OCI-LY1 (cell line): Measurements from ENCODE around the gene WIF1.

Experiments
- H2AFZ ChIP-seq: fragments of 200-600 bp; sonication (generic), shearing (Covaris generic); 2 replicates; pipeline ENCODE4 v1.6.0; 2014; ENCODE audit warnings: antibody characterized with exemption, mild to moderate bottlenecking, low read length
- H3F3A ChIP-seq: fragments of 200-600 bp; sonication (generic), shearing (Covaris generic); 2 replicates; pipeline ENCODE4 v1.6.0; 2014; ENCODE audit warnings: mild to moderate bottlenecking, antibody characterized with exemption, low read length, moderate library complexity; ENCODE audit not compliant: insufficient read depth
- H3K27ac ChIP-seq: fragments of 200-600 bp; sonication (generic); 2 replicates; pipeline ENCODE4 v1.5.1; 2014; ENCODE audit warnings: low read length, mixed run types, mild to moderate bottlenecking, low read depth; ENCODE audit not compliant: poor library complexity, severe bottlenecking
- H3K27me3 ChIP-seq: fragments of 200-600 bp; sonication (generic); 2 replicates; pipeline ENCODE4 v1.6.0; 2014; ENCODE audit warnings: antibody characterized with exemption, mild to moderate bottlenecking, low read length, moderate library complexity; ENCODE audit not compliant: insufficient read depth
- H3K36me3 ChIP-seq: fragments of 200-600 bp; sonication (generic); 2 replicates; pipeline ENCODE4 v1.6.1; 2014; ENCODE audit warnings: mild to moderate bottlenecking, antibody characterized with exemption, low read length, moderate library complexity, mixed read lengths; ENCODE audit not compliant: insufficient read depth
- H3K4me1 ChIP-seq: fragments of 200-600 bp; sonication (generic); 2 replicates; pipeline ENCODE4 v1.5.1; 2014; ENCODE audit warnings: mild to moderate bottlenecking, low read length, moderate library complexity; ENCODE audit not compliant: insufficient read depth, severe bottlenecking
- H3K4me2 ChIP-seq: fragments of 200-600 bp; sonication (generic), shearing (Covaris generic); 2 replicates; pipeline ENCODE4 v1.6.1; 2014; ENCODE audit warnings: low read length
- H3K4me3 ChIP-seq: fragments of 200-600 bp; sonication (generic); 2 replicates; pipeline ENCODE4 v1.5.1; 2014; ENCODE audit warnings: low read length, low read depth, mild to moderate bottlenecking, mixed read lengths; ENCODE audit not compliant: poor library complexity, severe bottlenecking
- H3K79me2 ChIP-seq: fragments of 200-600 bp; shearing (Covaris generic); 2 replicates; pipeline ENCODE4 v1.6.1; 2016; ENCODE audit warnings: mixed run types, low read length, mixed read lengths; ENCODE audit not compliant: insufficient read depth
- H3K9ac ChIP-seq: fragments of 200-600 bp; sonication (generic), shearing (Covaris generic); 2 replicates; pipeline ENCODE4 v1.6.1; 2014; ENCODE audit warnings: mild to moderate bottlenecking, low read length, mixed read lengths
- H3K9me2 ChIP-seq: fragments of 200-600 bp; sonication (generic), shearing (Covaris generic); 2 replicates; pipeline ENCODE4 v1.6.1; 2014; ENCODE audit warnings: low read depth, mild to moderate bottlenecking, low read length, mixed read lengths
- H3K9me3 ChIP-seq: fragments of 200-600 bp; shearing (Covaris generic); 2 replicates; pipeline ENCODE4 v1.6.1; 2014; ENCODE audit warnings: low read length, mixed read lengths
- H4K20me1 ChIP-seq: fragments of 200-600 bp; sonication (generic), shearing (Covaris generic); 2 replicates; pipeline ENCODE4 v1.6.0; 2016; ENCODE audit warnings: mild to moderate bottlenecking, low read length; ENCODE audit not compliant: insufficient read depth
- CTCF ChIP-seq: fragments of 200-600 bp; sonication (generic), shearing (Covaris generic); IDR thresholded peaks from 2 replicates; pipeline ENCODE4 v1.5.1; 2017; ENCODE audit warnings: mild to moderate bottlenecking, antibody characterized with exemption, low read length, moderate library complexity, mixed read lengths
- EZH2 ChIP-seq: fragments of 200-600 bp; sonication (generic), shearing (Covaris generic); IDR thresholded peaks from 2 replicates; pipeline ENCODE4 v1.8.0; 2017; ENCODE audit warnings: borderline replicate concordance, mixed run types, mild to moderate bottlenecking, antibody characterized with exemption, low read length, moderate library complexity, mixed read lengths

WIF1 gene

GRCh38 chr12:65083581-65083980 is 37.5 kb downstream of the WIF1 start:
- TF ChIP-seq EZH2 (no peak), CTCF (no peak)
- H4K20me1 ChIP-seq: no peaks in the 10 kb centered on the region
- no peaks in the 10 kb centered on the region for H3K36me3 ChIP-seq
- no peak overlapping the region for H2AFZ ChIP-seq
- no peaks in the 10 kb centered on the region for H3F3A ChIP-seq
- no peaks in the 10 kb centered on the region for H3K4me1 ChIP-seq
- H3K4me2 ChIP-seq: no peak overlapping the region
- no peaks in the 10 kb centered on the region for H3K27me3 ChIP-seq
- no peaks in the 10 kb centered on the region for H3K9me3 ChIP-seq
- H3K27ac ChIP-seq: no peak overlapping the region
- H3K79me2 ChIP-seq: no peaks in the 10 kb centered on the region
- H3K4me3 ChIP-seq: no peak overlapping the region
- H3K9me2 ChIP-seq: no peaks in the 10 kb centered on the region
- H3K9ac ChIP-seq: no peak overlapping the region

GRCh38 chr12:65082406-65082805 is 38.7 kb downstream of the WIF1 start:
- Histone ChIP-seq H3K27ac (no peak overlapping the region), H3F3A (no peaks in the 10 kb centered on the region), H3K27me3 (no peaks in the 10 kb centered on the region), H2AFZ (no peak overlapping the region), H3K79me2 (no peaks in the 10 kb centered on the region), H3K4me1 (no peaks in the 10 kb centered on the region), H3K9me2 (no peaks in the 10 kb centered on the region), H4K20me1 (no peaks in the 10 kb centered on the region), H3K9me3 (no peaks in the 10 kb centered on the region), H3K36me3 (no peaks in the 10 kb centered on the region), H3K9ac (no peak overlapping the region), H3K4me2 (no peak overlapping the region), H3K4me3 (no peak overlapping the region)
- no peak for TF ChIP-seq CTCF

- Histone ChIP-seq H3K4me1 (no peaks in the 10 kb centered on the region), H3K36me3 (no peaks in the 10 kb centered on the region), H3K9me3 (no peaks in the 10 kb centered on the region), H2AFZ (no peak overlapping the region), H3K4me2 (no peak overlapping the region), H3K4me3 (no peak overlapping the region), H3K9ac (no peak overlapping the region), H3K27me3 (no peaks in the 10 kb centered on the region), H3K79me2 (no peaks in the 10 kb centered on the region), H3F3A (no peaks in the 10 kb centered on the region), H3K9me2 (no peaks in the 10 kb centered on the region), H4K20me1 (no peaks in the 10 kb centered on the region), H3K27ac (no peak overlapping the region)
- no peak for TF ChIP-seq CTCF
- TF ChIP-seq EZH2: no peak
Observed at GRCh38 chr12:65081496-65081895, 39.6 kb downstream of the WIF1 start.
